ENCODE results near the gene AKAP13.

AKAP13 gene

DNA sequence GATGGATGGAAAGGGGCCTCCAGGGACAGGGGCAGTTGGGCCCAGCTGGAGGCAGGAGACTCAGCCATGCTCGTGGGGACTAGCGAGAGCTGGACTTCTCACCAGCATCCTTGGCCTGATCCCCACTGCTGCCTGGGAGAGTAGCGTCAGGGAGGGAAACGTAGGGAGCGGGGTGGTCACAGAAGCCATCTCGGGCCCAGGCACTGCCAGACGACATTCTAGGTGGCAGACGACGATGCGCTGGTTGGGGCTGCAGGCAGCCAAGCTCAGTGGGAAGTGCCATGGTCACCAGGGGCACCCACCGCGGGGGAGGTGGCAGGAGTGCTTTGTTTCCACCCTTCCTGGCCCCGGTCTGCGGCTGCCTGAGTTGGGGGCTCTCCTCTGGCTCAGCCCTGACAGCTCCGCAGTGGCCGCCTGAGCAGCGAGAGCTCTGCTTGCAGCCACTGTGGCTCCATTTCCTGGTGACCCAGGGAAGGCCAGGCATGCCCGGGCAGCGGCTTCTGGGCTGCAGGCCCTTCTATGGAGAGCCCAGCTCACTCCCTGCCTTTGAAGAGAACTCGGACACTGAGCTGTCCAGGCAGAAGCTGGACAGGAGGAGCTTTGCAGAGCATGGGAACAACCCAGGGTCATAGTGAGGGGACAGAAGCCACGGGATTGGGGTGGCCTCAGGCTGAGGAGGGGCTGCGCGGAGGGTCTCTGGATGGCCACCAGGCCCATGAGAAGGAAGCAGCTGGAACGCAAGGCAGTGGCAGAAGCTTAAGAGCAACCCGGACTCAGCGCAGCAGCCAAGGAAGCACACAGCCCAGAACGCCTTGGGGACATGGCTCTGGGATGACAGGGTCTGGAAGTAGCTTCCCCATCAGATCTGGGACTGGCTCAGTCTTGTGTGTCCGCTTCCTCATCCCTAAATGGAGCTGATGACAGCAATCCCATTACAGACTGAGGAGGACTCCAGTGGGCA is 383.6 kb downstream of the AKAP13 start:
- DNase-seq (ENCODE audit: low read depth in 1 of 2, low spot score in 1 of 2) = no peak

DNA sequence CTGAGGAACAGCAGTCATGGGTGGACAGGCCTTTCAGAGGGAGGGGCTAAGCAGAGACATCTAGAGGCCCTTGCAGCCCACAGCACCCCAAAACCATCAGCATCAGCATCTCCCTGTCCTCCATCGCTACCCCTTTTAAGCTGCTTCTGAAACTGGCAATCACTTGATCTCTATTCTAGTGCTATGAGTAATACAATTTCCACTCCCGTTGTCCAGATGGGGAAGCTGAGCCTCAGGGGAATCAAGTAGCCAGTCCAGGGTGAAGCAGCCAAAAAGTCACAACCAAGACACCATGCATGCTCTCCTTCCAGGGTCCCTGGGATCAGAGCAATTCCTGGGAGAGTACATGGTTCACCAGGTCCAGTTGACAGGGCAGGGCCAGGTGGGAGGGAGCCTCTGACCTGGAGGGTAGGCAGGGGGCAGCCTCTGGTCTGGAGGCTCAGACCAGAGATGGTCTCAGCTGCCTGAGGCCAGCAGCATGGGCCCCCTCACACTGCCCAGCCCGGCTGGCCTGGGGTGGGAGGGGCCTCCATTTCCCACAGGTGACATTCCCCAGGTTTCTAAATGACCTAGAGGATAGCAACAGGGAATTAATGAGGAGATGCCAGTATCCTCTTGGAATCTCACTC is 384.4 kb downstream of the AKAP13 start:
- DNase-seq (ENCODE audit: low read depth in 1 of 2, low spot score in 1 of 2) = no peak

- DNase-seq (ENCODE audit: low read depth in 1 of 2, low spot score in 1 of 2) = no peak
Measured at GRCh38 chr15:85766001-85766831, 385.8 kb downstream of the AKAP13 start.

DNA sequence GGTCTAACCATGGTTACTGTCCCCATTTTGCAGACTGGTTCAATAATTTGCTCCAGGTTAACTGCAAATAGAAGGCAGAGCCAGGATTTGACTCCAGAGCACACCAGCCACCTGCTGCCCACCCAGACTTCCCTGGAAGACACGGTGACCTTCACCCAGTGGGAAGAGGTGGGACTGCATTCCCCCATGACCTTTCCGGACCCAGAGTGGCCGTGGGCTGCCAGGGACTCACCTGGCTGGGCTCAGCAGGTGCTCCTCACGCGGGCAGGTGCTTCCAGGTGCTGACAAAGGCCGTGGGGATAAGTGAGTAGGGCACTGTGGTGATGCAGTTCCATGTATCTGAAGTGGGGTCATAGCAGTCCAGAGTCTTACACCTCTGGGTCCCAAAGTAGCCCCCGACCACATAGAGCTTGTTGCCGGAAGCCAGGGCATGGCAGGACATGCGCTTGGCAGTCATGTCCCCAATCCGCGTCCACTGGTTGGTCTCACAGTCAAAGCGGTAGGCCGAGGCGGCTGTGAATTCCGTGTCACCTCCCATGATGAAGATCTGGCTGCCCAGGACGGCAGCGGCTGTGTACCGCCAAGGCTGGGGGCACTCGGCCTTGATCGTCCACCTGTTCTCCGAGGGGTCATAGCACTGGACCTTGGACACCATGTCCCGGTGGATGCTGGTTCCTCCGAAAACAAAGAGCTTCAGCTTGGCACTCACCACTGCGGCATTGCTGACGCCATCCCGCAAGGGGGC is 387.6 kb downstream of the AKAP13 start:
- DNase-seq (ENCODE audit: low read depth in 1 of 2, low spot score in 1 of 2) = no peak

- DNase-seq (ENCODE audit: low read depth in 1 of 2, low spot score in 1 of 2) = no peak
Measured at GRCh38 chr15:85768595-85769168, 388.3 kb downstream of the AKAP13 start.

DNA sequence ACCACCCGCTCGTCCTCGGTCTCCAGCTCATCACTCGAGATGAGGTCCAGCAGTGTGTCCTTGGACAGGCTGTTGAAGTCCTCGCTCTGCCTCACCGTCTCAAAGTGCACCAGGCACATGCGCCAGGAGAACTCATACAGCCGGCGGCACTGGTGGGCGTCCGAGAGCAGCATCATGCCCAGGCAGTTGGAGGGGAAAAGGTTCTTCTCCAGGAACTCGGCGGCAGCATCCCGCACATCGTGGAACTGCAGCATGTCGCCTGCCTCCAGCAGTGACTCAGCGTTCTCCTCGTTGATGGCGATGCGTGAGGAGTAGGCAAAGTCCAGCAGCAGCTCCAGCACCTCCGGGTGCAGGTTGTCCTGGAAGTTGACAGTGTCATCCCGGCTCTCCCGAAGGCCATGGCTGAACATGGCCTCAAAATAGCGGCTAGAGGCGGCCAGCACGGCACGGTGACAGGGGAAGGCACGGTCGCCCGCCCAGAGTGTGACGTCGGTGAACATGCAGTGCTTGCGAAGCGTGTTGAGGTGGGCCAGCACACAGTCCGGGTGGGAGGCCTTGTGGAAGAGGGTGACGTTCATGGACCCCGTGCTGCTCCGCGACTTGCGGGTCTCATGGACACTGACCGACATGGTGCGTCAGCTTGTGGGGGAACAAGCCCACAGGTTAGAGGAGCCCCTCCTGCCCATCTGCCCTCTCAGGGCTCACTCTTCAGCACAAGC is 388.9 kb downstream of the AKAP13 start:
- no peak for DNase-seq (ENCODE audit: low read depth in 1 of 2, low spot score in 1 of 2)

- no peak for DNase-seq (ENCODE audit: low read depth in 1 of 2, low spot score in 1 of 2)
Measured at GRCh38 chr15:85770096-85771041, 390.0 kb downstream of the AKAP13 start.

DNA sequence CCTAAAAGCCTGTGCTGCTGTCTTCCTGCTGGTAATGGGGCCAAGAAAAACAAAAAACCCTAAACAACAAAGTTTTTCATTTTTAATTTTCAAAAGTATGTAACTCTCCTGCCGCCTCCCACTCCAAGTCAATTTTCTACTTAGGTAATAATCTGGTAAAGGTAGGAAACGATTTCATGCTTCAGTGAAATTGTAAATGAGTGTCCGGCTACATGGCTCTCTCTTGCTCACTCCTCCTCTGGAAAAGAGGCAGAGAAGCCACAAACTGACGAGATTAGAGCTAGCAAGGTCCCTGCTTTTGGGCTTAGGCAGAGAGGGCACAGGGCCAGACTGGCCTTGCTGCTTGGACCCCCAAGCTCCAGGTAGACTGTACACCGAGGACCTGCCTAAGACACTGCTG is 390.9 kb downstream of the AKAP13 start:
- no peak for DNase-seq (ENCODE audit: low read depth in 1 of 2, low spot score in 1 of 2)

- DNase-seq (ENCODE audit: low read depth in 1 of 2, low spot score in 1 of 2) = no peak
Measured at GRCh38 chr15:85771781-85772445, 391.5 kb downstream of the AKAP13 start.

DNA sequence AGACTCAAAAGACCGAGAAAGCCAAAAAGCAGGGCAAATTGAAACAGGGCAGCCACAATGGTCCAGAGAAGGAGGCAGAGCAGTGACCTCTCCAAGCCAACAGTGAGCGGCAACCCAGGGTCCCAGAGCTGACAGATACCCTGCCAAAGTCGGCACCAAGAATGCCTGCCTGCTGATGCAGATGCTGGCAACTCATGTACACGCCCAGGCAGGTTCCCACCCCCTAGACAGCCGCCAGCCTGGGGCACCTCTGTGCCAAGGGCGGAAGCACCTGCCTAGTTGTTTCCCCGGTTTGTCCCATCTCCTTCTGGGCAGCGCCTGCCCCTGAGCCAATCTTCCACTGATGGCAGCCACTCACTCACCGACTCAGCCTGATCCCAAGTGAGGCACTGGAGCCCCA is 392.3 kb downstream of the AKAP13 start:
- DNase-seq (ENCODE audit: low read depth in 1 of 2, low spot score in 1 of 2) = no peak

GRCh38 chr15:85773249-85773648 is 392.8 kb downstream of the AKAP13 start:
- no peak for DNase-seq (ENCODE audit: low read depth in 1 of 2, low spot score in 1 of 2)

DNA sequence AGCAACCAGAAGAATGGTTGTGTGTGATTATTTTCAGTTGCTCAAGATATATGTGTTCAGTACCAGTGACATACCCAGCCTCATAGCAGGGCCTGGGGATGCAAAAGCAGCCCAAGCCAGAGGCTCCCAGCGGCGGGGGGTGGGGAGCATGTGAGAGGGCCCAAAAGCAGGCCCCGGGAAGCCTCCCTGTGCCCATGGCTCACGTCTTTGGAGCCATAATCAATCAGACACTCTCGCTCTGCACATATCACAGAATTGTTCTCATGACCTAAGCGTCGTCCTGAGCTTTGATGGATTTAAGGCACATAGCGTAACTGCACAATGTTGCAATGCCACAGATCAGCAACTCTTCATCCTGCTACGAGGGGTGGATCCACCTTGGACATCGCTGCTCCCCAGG is 393.6 kb downstream of the AKAP13 start:
- DNase-seq (ENCODE audit: low read depth in 1 of 2, low spot score in 1 of 2) = no peak

DNA sequence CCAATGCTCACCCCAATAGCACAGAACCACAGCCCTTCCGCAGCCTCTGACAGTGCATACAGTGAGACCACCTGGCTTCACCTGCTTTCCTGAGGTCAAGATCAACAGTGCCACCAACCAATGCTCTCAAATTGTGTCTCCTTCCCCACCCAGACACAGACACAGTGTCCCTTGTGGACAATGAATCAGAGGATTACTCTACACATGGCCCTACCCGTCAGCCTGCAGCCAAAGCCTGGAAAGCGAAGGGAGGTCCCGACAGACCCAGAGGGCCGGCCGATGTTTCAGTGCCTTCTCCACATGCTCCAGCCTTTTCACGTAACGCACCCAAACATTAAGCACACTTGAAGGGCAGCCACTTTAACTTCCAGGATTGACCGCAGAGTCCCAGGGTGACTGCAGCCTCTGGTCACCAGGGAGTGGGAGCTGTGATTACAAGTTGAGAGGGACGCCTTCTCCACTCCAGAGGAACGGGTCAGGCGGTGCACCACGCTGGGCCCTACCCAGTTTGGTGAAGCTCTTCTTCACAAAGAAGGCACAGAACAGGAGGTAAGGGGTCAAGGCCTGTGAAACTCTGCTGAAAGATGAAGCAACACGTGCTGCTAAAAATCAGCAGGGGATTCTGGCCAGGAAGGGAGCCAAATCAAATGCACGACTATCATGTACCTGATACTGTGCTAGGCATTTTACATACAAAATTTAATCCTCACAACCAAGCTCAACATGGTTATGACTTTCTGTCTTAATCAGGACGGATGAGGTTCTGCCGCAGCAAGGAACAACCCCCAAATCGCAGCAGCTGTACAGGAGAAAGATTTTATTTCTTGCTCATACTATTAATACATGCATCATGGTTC is 397.1 kb downstream of the AKAP13 start:
- no peak for DNase-seq (ENCODE audit: low read depth in 1 of 2, low spot score in 1 of 2)

DNA sequence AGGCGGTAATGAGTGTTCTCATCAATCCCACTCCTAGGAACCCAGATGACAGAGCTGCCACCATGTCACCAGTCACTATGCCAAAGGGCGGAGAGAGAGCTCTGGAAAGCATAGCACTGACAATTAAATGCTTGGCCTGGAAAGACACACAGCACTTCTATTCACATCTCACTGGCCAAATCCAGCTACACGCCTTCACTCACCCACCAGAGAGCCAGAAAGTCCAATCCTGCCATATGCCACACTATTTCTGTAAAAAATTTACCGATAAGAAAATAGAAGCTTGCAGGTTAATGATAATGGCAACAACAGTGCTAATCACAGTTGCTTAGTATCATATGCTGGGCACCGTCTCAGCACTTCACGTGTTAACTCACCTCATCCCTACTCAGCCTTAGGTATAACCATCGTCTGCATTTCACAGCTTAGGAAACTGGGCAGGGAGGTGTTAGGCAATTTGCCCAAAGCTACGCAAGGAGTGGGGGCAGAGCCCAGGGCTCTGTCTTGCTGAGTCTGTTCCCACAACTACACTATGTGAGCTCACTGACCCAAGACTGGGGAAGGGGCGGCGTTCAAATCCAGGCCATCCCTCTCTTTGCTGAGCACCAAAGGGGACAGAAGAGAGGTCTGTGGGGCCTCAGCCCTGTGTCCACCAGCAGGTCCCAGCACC is 397.8 kb downstream of the AKAP13 start:
- no peak for DNase-seq (ENCODE audit: low read depth in 1 of 2, low spot score in 1 of 2)

- no peak for DNase-seq (ENCODE audit: low read depth in 1 of 2, low spot score in 1 of 2)
Measured at GRCh38 chr15:85779249-85779648, 398.8 kb downstream of the AKAP13 start.

- DNase-seq (ENCODE audit: low read depth in 1 of 2, low spot score in 1 of 2) = no peak
Measured at GRCh38 chr15:85780225-85780985, 400.0 kb downstream of the AKAP13 start.
